DND-41 (cell line): Measurements from ENCODE around the gene OR2T11.
"Not testable (repeated sequence)": the region's sequence is repeated elsewhere in the genome, so short reads cannot be mapped to it uniquely, and the experiment has no call there.

Experiments
- ATAC-seq: fragments of 200-7000 bp; cut with Tn5 transposase; 3 replicates; pipeline ENCODE4 v1.9.1; 2021; ENCODE audit warnings: low read depth; ENCODE audit not compliant: insufficient read depth
- DNase-seq: peaks from one replicate; pipeline ENCODE4 v3.0.0-alpha.2; 2020
- H2AFZ ChIP-seq: 2 replicates; pipeline ENCODE4 v1.6.0; 2012; ENCODE audit warnings: low read depth, low read length
- H3K27ac ChIP-seq: 2 replicates; pipeline ENCODE4 v1.5.1; 2012; ENCODE audit warnings: low read length, inconsistent platforms
- H3K27me3 ChIP-seq: fragments of 200-600 bp; sonication (generic); 2 replicates; pipeline ENCODE4 v1.6.0; 2012; ENCODE audit warnings: low read length, mild to moderate bottlenecking, inconsistent platforms; ENCODE audit not compliant: insufficient read depth, poor library complexity
- H3K36me3 ChIP-seq: 2 replicates; pipeline ENCODE4 v1.5.1; 2012; ENCODE audit warnings: low read length, inconsistent platforms; ENCODE audit not compliant: insufficient read depth
- H3K4me1 ChIP-seq: 2 replicates; pipeline ENCODE4 v1.5.1; 2012; ENCODE audit warnings: mild to moderate bottlenecking, low read length; ENCODE audit not compliant: insufficient read depth
- H3K4me2 ChIP-seq: 2 replicates; pipeline ENCODE4 v1.6.0; 2012; ENCODE audit warnings: mild to moderate bottlenecking, moderate library complexity, low read length, inconsistent platforms; ENCODE audit not compliant: insufficient read depth
- H3K4me3 ChIP-seq, 2 experiments: fragments of 200-600 bp in 1 of 2; shearing (Covaris generic) in 1 of 2; 2 replicates each; pipeline ENCODE4 v1.5.1; 2012 to 2016; ENCODE audit warnings: inconsistent platforms in 2 of 2, low read length in 2 of 2, mild to moderate bottlenecking in 2 of 2, low read depth in 1 of 2, moderate library complexity in 1 of 2
- H3K79me2 ChIP-seq: 2 replicates; pipeline ENCODE4 v1.6.0; 2012; ENCODE audit warnings: low read length, inconsistent platforms; ENCODE audit not compliant: insufficient read depth
- H3K9ac ChIP-seq: 2 replicates; pipeline ENCODE4 v1.6.0; 2012; ENCODE audit warnings: low read depth, mild to moderate bottlenecking, inconsistent platforms, low read length, moderate library complexity
- H3K9me3 ChIP-seq: 2 replicates; pipeline ENCODE4 v1.5.1; 2012; ENCODE audit warnings: low read length, moderate library complexity, mild to moderate bottlenecking, inconsistent platforms; ENCODE audit not compliant: insufficient read depth, severe bottlenecking
- H4K20me1 ChIP-seq: 2 replicates; pipeline ENCODE4 v1.6.0; 2012; ENCODE audit warnings: low read length; ENCODE audit not compliant: insufficient read depth

Gene OR2T11

DNA sequence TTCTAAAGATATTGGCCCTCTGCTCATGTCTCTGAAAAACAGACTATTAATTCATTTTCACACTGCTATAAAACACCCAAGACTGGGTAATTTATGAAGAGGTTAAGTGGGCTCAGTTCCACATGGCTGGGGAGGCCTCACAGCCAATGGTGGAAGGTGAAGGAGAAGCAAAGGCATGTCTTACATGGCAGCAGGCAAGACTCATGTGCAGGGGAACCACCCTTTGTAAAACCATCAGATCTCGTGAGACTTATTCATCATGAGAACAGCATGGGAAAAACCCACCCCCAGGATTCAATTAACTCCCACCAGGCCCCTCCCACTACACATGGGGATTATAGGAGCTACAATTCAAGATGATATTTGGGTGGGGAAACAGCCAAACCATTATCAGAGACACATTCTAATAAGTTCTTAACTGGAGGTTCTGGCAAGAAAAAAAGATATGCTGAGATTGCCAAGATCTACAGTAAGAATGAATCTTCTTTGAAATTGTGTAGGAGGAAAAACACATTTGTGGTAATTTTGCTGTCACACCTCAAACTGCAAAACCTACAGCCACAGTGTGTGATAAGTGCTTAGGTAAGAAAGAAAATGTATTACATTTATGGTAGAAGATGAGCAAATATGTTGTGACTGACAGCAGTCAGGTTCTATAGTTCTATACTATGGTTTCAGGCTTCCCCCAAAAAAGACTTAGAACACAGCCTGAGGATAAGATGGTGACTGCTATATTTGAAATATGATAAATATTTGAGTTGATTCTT, 14.1 kb upstream of the OR2T11 start:
- not testable (repeated sequence) for H3K9ac ChIP-seq, DNase-seq, ATAC-seq, H3K79me2 ChIP-seq, H3K4me3 ChIP-seq, H3K9me3 ChIP-seq, H3K36me3 ChIP-seq, H3K4me1 ChIP-seq, H3K27me3 ChIP-seq, H2AFZ ChIP-seq, H3K4me2 ChIP-seq, H4K20me1 ChIP-seq, H3K27ac ChIP-seq

DNA sequence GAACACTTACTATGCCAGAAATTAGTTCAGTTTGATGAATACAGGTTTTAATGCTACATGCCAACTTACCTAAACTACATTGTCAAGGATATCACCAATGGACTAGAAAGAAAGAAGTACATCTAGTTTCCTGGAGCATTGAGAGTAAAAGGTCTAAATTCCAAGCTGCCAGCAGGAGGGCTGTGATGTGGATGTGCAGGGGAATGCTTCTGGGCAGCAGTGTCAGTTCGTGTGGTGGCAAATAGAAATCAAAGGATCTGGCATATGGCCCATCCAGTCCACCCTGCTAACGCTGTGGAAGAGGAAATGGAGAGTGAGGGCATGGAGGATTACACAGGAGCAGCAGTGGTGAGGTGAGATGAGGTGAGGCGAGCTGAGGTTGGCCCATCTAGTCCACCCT, 10.3 kb upstream of the OR2T11 start, which contains the start of gene OR2T35:
Gene OR2T35 (minus strand): TSS at position 101 of the 400 bp plus-strand sequence. CDS start 6,020 bp downstream, outside the sequence.
- not testable (repeated sequence) for H3K4me3 ChIP-seq, H2AFZ ChIP-seq, H3K27me3 ChIP-seq, ATAC-seq, H3K9ac ChIP-seq, H3K4me2 ChIP-seq, H3K36me3 ChIP-seq, H3K79me2 ChIP-seq, H3K27ac ChIP-seq, DNase-seq, H4K20me1 ChIP-seq, H3K9me3 ChIP-seq, H3K4me1 ChIP-seq

GRCh38 chr1:248642971-248643651, 8.2 kb upstream of the OR2T11 start:
- H4K20me1 ChIP-seq, H3K79me2 ChIP-seq, H3K9me3 ChIP-seq, H3K4me1 ChIP-seq, H3K36me3 ChIP-seq, H3K9ac ChIP-seq, H3K4me2 ChIP-seq, H2AFZ ChIP-seq, H3K27ac ChIP-seq, H3K4me3 ChIP-seq, H3K27me3 ChIP-seq, ATAC-seq, DNase-seq: not testable (repeated sequence)

GRCh38 chr1:248641583-248641982, 6.7 kb upstream of the OR2T11 start:
- not testable (repeated sequence) for H2AFZ ChIP-seq, H3K79me2 ChIP-seq, ATAC-seq, H3K9me3 ChIP-seq, H3K27ac ChIP-seq, H3K4me2 ChIP-seq, H4K20me1 ChIP-seq, H3K4me3 ChIP-seq, H3K27me3 ChIP-seq, H3K36me3 ChIP-seq, DNase-seq, H3K9ac ChIP-seq, H3K4me1 ChIP-seq

DNA sequence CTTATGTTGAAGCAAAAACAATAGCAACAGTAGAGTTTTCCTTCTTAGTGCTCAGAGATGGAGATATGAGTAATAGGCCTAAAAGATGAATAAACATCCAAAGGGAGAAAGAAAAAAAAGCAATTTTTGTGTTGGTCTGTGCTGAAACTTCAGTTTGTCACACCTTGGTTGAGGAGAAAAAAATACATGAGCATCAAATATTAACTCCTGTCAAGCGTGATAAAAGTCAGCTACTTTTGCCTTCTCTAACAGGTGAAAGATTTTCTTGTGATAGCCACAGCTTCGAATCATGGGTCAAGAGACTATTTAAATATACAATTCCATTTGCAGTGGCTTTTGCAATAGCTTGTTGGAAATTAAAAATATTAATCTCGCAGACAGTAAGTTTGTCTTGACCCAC, 6.0 kb upstream of the OR2T11 start:
- not testable (repeated sequence) for H3K4me2 ChIP-seq, DNase-seq, H3K27ac ChIP-seq, H3K9me3 ChIP-seq, H3K79me2 ChIP-seq, H2AFZ ChIP-seq, H3K4me1 ChIP-seq, H3K4me3 ChIP-seq, H3K36me3 ChIP-seq, H3K9ac ChIP-seq, H3K27me3 ChIP-seq, H4K20me1 ChIP-seq, ATAC-seq

- ATAC-seq, result 0 out of 3 replicates have a peak, but pooled peaks have one; percentile 27
- not testable (repeated sequence) for H3K9ac ChIP-seq, H3K4me3 ChIP-seq, H3K4me2 ChIP-seq, H3K79me2 ChIP-seq, H4K20me1 ChIP-seq, H3K27me3 ChIP-seq, H2AFZ ChIP-seq, H3K27ac ChIP-seq, H3K9me3 ChIP-seq, H3K4me1 ChIP-seq, H3K36me3 ChIP-seq, DNase-seq
Observed at GRCh38 chr1:248639652-248640051, 4.8 kb upstream of the OR2T11 start.

GRCh38 chr1:248636612-248637011, 1.7 kb upstream of the OR2T11 start:
- H3K9me3 ChIP-seq, H2AFZ ChIP-seq, H3K79me2 ChIP-seq, H3K36me3 ChIP-seq, H3K27me3 ChIP-seq, H3K9ac ChIP-seq, H4K20me1 ChIP-seq, H3K4me1 ChIP-seq, H3K27ac ChIP-seq, H3K4me2 ChIP-seq, ATAC-seq, DNase-seq, H3K4me3 ChIP-seq: not testable (repeated sequence)
